Ureter (tissue), 1 donor: ENCODE data around the gene CELF4. TPM values are rescaled to one million over a fixed set of nuclear protein-coding genes. Genes with fewer than 3 reads are reported as not detected.

Experiments used
- DNase-seq: peaks from one replicate; pipeline ENCODE4 v3.0.0-alpha.2; 2020; ENCODE audit warnings: low spot score
- total RNA-seq: library from RNA; stranded (reverse); gene quantifications from one replicate; pipeline ENCODE4 v1.2.4, GENCODE V29; 2023
- donor health status: DM: yes; HTN: yes; CAD: no.

Gene CELF4
- total RNA-seq, 1 donor from 2014 or later: not detected

DNA sequence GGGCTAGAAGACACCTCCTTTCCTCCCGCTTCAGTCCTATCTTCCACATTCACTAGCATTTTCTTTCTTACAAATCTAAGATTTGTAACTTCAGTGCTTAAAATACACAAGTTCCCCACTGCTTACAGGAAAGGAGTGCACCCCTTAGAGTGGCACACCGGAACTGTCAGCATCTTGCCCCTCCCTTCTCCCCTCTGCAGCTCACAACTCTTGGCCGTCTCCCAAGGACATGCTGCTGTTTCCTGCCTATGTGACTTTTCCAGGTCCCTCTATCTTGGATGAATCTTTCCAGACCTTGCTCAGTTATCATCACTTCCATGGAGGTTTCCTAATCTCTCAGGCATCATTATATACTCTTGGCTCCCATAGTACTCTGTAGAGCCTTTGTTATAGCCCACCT lies 334.8 kb downstream of the CELF4 start:
- no peak for DNase-seq

DNA sequence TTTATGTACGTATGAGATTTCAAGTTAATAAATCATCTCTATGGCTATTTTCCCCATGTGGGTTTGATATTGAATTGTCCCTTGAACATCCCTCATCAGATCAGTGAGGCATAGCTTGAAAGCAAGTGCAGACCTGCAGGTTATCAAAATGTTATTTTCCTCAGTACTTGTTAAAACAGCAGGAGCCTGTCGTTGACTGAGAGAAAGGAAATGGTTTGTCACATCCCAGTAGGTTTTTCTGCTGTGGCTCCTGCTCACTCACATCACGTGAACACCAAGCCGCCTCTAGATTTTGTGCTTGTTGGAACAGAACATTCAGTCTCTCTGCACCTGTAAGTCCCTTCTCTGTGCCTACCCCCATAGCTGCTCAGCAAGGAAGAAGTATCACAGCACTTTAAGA lies 340.3 kb downstream of the CELF4 start:
- DNase-seq: no peak

DNA sequence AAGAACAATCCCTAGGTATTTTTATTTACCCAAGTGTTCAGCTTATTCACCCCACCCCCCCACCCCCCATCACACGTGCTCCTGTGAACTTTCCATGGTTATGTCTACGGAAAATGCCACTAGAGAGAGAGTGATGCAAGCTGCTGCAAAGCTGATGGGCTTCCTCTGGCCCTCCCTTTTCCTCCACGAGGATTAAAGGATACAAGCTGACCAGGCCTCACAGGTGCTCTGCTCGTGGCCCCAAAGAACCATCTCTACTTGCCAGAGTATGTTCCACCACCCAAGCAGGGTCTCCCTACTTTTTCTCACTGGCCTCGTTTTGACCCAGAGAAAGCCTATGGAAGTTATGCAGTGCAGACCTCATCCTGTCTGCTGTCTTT lies 342.6 kb downstream of the CELF4 start:
- no peak for DNase-seq

DNA sequence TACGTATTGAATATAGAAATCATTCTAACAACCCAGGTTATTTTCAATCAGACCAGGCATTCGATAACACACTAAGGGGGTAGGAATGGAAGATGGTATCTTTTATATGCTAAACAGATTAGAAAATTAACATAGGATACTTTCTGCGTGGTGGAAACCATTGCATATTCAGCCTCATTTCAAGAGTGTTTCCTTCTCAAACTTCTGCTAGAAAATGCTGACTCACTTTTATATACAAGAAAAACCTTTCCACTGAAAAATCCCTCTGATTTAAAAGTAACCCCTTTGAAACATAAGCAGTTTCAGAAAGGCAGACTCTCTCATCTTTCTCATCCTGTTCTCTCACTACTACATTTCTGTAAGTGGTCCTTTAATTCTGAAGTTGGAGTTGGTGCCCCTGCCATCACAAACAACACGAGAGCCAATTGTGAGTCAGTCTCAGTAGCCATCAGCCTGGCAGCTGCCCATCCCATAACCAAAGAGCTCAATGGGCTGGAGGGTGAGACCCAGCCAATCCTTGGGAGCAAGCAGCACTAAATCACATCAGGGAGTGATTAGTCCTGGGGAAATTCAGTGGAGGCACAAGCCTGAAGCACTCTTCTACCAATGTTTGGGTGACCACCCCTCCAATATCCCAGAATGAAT lies 343.1 kb downstream of the CELF4 start:
- DNase-seq: no peak

DNA sequence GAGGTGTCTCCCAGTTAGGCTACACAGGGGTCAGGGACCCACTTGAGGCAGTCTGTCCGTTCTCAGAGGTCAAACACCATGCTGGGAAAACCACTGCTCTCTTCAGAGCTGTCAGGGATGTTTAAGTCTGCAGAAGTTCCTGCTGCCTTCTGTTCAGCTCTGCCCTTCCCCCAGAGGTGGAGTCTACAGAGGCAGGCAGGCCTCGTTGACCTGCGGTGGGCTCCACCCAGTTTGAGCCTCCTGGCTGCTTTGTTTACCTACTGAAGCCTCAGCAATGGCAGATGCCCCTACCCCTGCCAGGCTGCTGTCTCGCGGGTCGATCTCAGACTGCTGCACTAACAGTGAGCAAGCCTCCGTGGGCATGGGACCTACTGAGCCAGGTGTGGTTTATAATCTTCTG lies 346.3 kb downstream of the CELF4 start:
- no peak for DNase-seq

DNA sequence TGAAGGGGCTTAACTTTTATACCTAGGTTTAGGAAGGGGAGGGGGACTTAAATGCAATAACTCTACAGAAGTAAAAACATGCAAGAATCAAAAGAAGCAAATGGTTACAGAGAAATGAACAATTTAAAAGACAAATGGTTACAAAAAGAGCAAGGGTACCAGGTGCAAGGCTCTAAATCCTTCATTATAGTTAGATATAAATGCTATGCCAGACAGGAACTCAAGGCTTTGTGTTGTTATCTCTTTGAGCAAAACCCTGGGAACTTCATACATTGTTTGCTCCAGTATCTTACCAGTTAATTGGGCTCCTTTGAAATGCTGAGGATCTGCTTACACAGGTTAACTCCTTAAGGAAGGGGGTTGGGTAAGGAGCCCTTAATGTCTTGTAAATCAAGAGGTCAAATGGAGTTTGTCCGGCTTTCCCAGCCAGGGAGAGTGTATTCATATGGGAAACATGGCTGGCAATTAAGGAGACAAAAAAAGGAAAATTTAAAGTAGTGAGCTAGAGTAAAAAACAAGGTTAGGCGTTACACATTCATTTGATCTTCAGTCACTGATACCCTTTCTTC lies 347.5 kb downstream of the CELF4 start:
- no peak for DNase-seq

DNA sequence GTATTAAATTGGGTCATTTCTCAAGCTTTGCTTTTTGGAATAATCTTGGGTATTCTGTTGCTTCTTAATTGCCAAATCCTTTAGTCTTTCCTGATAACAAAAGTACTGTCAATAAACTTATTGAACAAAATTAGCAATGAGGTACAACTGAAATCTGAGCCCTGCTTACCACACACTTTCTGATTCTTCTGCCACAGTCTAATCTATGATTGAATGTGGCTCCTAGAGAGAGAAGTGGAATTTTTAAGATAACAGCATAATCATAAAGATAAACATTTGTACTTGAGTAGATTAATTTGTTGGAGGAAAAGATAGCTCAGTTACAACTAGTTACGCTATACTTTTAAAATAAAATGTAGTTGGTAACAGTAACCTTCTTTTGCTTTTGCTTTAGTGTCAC lies 354.8 kb downstream of the CELF4 start:
- DNase-seq: no peak

DNA sequence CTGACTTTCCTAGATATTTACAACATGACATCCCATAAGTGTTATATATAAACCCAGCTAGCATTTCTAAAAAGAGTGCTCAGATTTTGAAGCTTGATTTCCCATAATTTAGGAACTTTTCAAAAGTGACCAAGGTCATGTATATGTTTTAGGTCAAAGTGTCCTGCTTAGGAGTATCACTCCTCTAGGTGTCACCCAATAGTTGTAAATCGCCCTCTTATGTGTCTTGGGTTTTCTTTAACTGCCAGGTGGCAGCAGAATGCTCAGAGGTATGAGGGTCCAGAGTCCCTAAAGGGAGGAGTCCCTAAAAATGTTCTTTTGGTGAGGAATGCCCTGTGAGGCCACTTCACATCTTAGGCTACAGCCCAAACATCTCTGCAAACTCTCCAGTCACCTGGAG lies 358.3 kb downstream of the CELF4 start:
- DNase-seq: no peak

DNA sequence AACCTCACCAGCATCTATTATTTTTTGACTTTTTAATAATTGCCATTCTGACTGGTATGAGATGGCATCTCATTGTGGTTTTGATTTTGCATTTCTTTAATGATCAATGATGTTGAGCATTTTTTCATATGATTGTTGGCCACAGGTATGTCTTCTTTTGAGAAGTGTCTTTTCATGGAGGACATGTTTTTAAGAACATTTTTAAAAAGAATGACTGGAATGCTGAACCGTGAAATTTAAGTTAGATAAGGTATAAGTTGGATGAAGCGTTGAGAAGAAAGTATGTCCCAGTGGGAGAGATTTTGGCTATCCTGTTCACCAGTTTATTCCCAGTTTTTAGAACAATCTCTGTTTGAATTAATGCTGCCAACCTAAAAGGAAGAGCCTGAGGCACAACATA lies 365.9 kb downstream of the CELF4 start:
- no peak for DNase-seq
